ENCODE data around the gene EEFSEC.

GRCh38 chr3:128285967-128286321 lies 132.7 kb downstream of the EEFSEC start:
- TF ChIP-seq EZH2 (optimal IDR thresholded peaks at IDR 0.05; ENCODE audit: low read depth, low read length) (no peak), CTCF (IDR thresholded peaks at IDR 0.05; ENCODE audit: low read length) (no peak), EZH2phosphoT487 (IDR thresholded peaks at IDR 0.05; ENCODE audit: low read length) (no peak)

All from MM.1S (cell line).